HG02759 (cell line): Measurements from ENCODE around the gene TES.
"Not testable (repeated sequence)": the region's sequence is repeated elsewhere in the genome, so short reads cannot be mapped to it uniquely, and the experiment has no call there.

Source experiments
- ATAC-seq: cut with Tn5 transposase; IDR thresholded peaks from one replicate; pipeline ENCODE4 v1.9.1; 2021; ENCODE audit warnings: mild to moderate bottlenecking, moderate library complexity; ENCODE audit not compliant: unreplicated experiment

Gene TES

GRCh38 chr7:116210345-116211005 lies at the start of gene TES:
TSS of gene TES (plus strand) at chr7:116210539. CDS start at chr7:116210708, 169 bp downstream.
- ATAC-seq, result peak; percentile 92

- no peak for ATAC-seq
Observed at GRCh38 chr7:116161728-116162127, 48.6 kb upstream of the TES start.

- ATAC-seq, result no peak
Observed at GRCh38 chr7:116162254-116162653, 48.1 kb upstream of the TES start.

- no peak for ATAC-seq
Observed at GRCh38 chr7:116162992-116163391, 47.3 kb upstream of the TES start.

GRCh38 chr7:116164552-116165306 lies 45.6 kb upstream of the TES start:
- ATAC-seq, result peak; percentile 30

- peak; percentile 66 for ATAC-seq
Observed at GRCh38 chr7:116165717-116166116, 44.6 kb upstream of the TES start.

- no peak for ATAC-seq
Observed at GRCh38 chr7:116166156-116166555, 44.2 kb upstream of the TES start.

- no peak for ATAC-seq
Observed at GRCh38 chr7:116167177-116167576, 43.2 kb upstream of the TES start.

- ATAC-seq, result no peak
Observed at GRCh38 chr7:116169060-116169459, 41.3 kb upstream of the TES start.

GRCh38 chr7:116170180-116170579 lies 40.2 kb upstream of the TES start:
- no peak for ATAC-seq

- ATAC-seq, result no peak
Observed at GRCh38 chr7:116171094-116171493, 39.2 kb upstream of the TES start.

GRCh38 chr7:116172353-116172752 lies 38.0 kb upstream of the TES start:
- ATAC-seq, result no peak

GRCh38 chr7:116173051-116174028 lies 37.0 kb upstream of the TES start:
- ATAC-seq, result no peak

GRCh38 chr7:116175095-116175494 lies 35.2 kb upstream of the TES start:
- not testable (repeated sequence) for ATAC-seq

GRCh38 chr7:116176226-116176625 lies 34.1 kb upstream of the TES start:
- no peak for ATAC-seq

- ATAC-seq, result no peak
Observed at GRCh38 chr7:116177009-116177408, 33.3 kb upstream of the TES start.

- ATAC-seq, result peak; percentile 85
Observed at GRCh38 chr7:116180302-116180701, 30.0 kb upstream of the TES start.

- no peak for ATAC-seq
Observed at GRCh38 chr7:116182023-116182422, 28.3 kb upstream of the TES start.

GRCh38 chr7:116185450-116185849 lies 24.9 kb upstream of the TES start:
- no peak for ATAC-seq

GRCh38 chr7:116185956-116186355 lies 24.4 kb upstream of the TES start:
- no peak for ATAC-seq

GRCh38 chr7:116187400-116187799 lies 22.9 kb upstream of the TES start:
- no peak for ATAC-seq
